Common myeloid progenitor, CD34-positive (primary cell): ENCODE data around the gene RABL6.
"Not testable (repeated sequence)": the region's sequence is repeated elsewhere in the genome, so short reads cannot be mapped to it uniquely, and the experiment has no call there.

Experiments
- CTCF ChIA-PET: fragments of 350-600 bp; sonication (Branson Sonifier 250); formaldehyde crosslinking; loops from one replicate; lab custom pipeline; 2021; ENCODE audit warnings: antibody characterized with exemption; lab: Charles Lee
- POLR2A ChIA-PET: fragments of 350-600 bp; sonication (Branson Sonifier 250); formaldehyde crosslinking; loops from one replicate; lab custom pipeline; 2021; ENCODE audit warnings: antibody characterized with exemption; lab: Charles Lee
- DNase-seq, 3 donors: peaks; one replicate each; pipeline versions ENCODE4 v3.0.0 to v3.0.0-alpha.2; 2013
- H3K27ac ChIP-seq, 2 experiments: 1 replicate in 1 of 2; 2 replicates in 1 of 2; pipeline ENCODE4 v1.7.0; 2013; ENCODE audit warnings: inconsistent platforms in 2 of 2, low read length in 2 of 2, mild to moderate bottlenecking in 2 of 2, low read depth in 1 of 2, moderate library complexity in 1 of 2; ENCODE audit not compliant: severe bottlenecking in 2 of 2, insufficient read depth in 1 of 2, poor library complexity in 1 of 2
- H3K27me3 ChIP-seq, 5 experiments: replicated peaks in 2 of 5; 1 replicate in 3 of 5; 2 replicates in 2 of 5; pipeline versions ENCODE4 v1.6.1 to v1.7.0; 2013; ENCODE audit warnings: low read length in 4 of 5, mild to moderate bottlenecking in 2 of 5, moderate library complexity in 2 of 5, inconsistent platforms in 1 of 5; ENCODE audit not compliant: insufficient read depth in 5 of 5, control insufficient read depth in 4 of 5
- H3K36me3 ChIP-seq, 4 experiments: 1 replicate in 2 of 4; 2 replicates in 2 of 4; pipeline versions ENCODE4 v1.6.1 to v1.7.0; 2013; ENCODE audit warnings: low read length in 3 of 4, control low read depth in 1 of 4, mild to moderate bottlenecking in 1 of 4; ENCODE audit not compliant: control insufficient read depth in 4 of 4, insufficient read depth in 4 of 4
- H3K4me1 ChIP-seq, 4 experiments: 1 replicate in 3 of 4; 2 replicates in 1 of 4; pipeline versions ENCODE4 v1.6.1 to v1.7.1; 2013; ENCODE audit warnings: low read length in 3 of 4, mild to moderate bottlenecking in 3 of 4, control low read depth in 1 of 4, inconsistent platforms in 1 of 4, moderate library complexity in 1 of 4; ENCODE audit not compliant: control insufficient read depth in 4 of 4, insufficient read depth in 4 of 4; ENCODE audit errors: control extremely low read depth in 1 of 4
- H3K4me3 ChIP-seq, 7 experiments: 1 replicate in 4 of 7; 2 replicates in 3 of 7; pipeline versions ENCODE4 v1.5.1 to v1.7.0; 2013; ENCODE audit warnings: mild to moderate bottlenecking in 7 of 7, low read length in 6 of 7, moderate library complexity in 6 of 7, inconsistent platforms in 2 of 7, low read depth in 2 of 7, control low read depth in 1 of 7; ENCODE audit not compliant: insufficient read depth in 4 of 7, control insufficient read depth in 1 of 7; ENCODE audit errors: extremely low read depth in 1 of 7
- H3K9me3 ChIP-seq, 5 experiments: 1 replicate in 4 of 5; 2 replicates in 1 of 5; pipeline versions ENCODE4 v1.6.1 to v1.7.1; 2013; ENCODE audit warnings: low read length in 4 of 5, mild to moderate bottlenecking in 2 of 5, inconsistent platforms in 1 of 5, low read depth in 1 of 5, moderate library complexity in 1 of 5; ENCODE audit not compliant: control insufficient read depth in 4 of 5, insufficient read depth in 2 of 5; ENCODE audit errors: control extremely low read depth in 1 of 5
- WGBS: methylation state at CpG from one replicate; pipeline ENCODE4 v1.1.5; 2013; ENCODE audit not compliant: insufficient coverage; 5-methylcytosine and 5-hydroxymethylcytosine counted together

Gene RABL6

DNA sequence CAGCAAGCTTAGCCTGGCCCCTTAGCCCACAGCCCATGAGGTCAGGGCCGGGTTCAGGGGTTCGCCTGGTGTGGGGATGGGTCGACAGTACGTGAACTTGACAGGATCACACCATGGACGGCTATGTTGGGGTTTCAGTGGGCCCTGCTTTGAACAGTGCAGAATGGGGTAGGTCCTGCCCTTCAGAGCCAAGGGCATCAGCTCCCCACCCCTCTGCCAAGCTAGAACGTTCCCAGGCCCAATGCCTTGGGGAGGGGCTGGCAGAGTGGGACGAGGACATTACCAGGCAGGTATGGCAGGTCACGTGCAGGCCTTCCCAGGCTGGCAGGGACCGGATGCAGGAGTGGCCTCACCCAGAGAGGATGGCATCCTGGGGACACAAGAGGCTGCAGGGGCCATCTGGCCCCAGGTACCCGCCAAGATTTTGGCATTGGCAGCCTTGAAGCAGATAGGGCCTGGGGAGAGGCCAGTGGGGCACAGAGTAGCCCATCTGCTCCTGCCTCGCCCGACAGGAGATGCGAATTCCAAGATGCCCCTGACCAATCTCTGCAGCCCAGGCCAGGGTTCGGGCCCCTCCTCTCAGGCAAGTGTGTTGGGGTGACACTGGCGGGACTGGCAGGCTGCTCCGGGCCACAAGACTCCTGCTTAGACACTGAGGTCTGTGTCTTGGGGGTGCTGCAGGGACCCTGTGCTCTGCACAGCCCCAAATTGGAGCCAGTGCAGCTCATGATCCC is 34.1 kb downstream of the RABL6 start:
- H3K9me3 ChIP-seq, DNase-seq, H3K27ac ChIP-seq: not testable (repeated sequence)
- POLR2A ChIA-PET, result interaction anchor here (1.0 kb wide), 1 partner anchor 19 kb away, joined by 3 read pairs; no protein-coding TSS in a partner anchor
- Histone ChIP-seq H3K4me1 (peaks cover 0 to 37% (median 35%) of the 10 kb centered on the region in 4 experiments), H3K27me3 (peaks cover 0 to 34% (median 3%) of the 10 kb centered on the region in 5 experiments), H3K36me3 (peaks cover 0 to 19% (median 9%) of the 10 kb centered on the region in 4 experiments), H3K4me3 (peak overlapping the region in 2 of 7 experiments; percentile 46 to 58)
- CTCF ChIA-PET, result interaction anchor here (0.9 to 2.9 kb wide), 19 partner anchors 9 to 191 kb away, joined by 3 to 22 read pairs (median 5); partner anchors contain the start of genes FUT7 and RABL6
- WGBS, result 64% methylated on average over 9 of the region's 16 CpGs

- DNase-seq, result peak; percentile 73 to 88 (median 84)
- Histone ChIP-seq H3K27me3 (peaks cover 0 to 40% (median 6%) of the 10 kb centered on the region in 5 experiments), H3K36me3 (peaks cover 0 to 19% (median 9%) of the 10 kb centered on the region in 4 experiments), H3K4me3 (peak within 1 kb of the TSS; percentile 11 to 74 (median 50)), H3K4me1 (peaks cover 0 to 42% (median 40%) of the 10 kb centered on the region in 4 experiments)
- H3K9me3 ChIP-seq, H3K27ac ChIP-seq: not testable (repeated sequence)
- under 1% methylated on average over 11 of the region's 27 CpGs for WGBS
- CTCF ChIA-PET, result interaction anchor here (0.8 to 2.9 kb wide), 24 partner anchors 9 to 190 kb away, joined by 3 to 22 read pairs (median 4); partner anchors contain the start of genes FUT7 and RABL6
- POLR2A ChIA-PET, result interaction anchor here (0.6 kb wide), 1 partner anchor 156 kb away, joined by 3 read pairs; no protein-coding TSS in a partner anchor
Measured at GRCh38 chr9:136842380-136842948, 34.7 kb downstream of the RABL6 start, which contains the start of gene AJM1. Gene AJM1 (plus strand): TSS chr9:136842478. CDS start chr9:136844415, 1,937 bp downstream.

DNA sequence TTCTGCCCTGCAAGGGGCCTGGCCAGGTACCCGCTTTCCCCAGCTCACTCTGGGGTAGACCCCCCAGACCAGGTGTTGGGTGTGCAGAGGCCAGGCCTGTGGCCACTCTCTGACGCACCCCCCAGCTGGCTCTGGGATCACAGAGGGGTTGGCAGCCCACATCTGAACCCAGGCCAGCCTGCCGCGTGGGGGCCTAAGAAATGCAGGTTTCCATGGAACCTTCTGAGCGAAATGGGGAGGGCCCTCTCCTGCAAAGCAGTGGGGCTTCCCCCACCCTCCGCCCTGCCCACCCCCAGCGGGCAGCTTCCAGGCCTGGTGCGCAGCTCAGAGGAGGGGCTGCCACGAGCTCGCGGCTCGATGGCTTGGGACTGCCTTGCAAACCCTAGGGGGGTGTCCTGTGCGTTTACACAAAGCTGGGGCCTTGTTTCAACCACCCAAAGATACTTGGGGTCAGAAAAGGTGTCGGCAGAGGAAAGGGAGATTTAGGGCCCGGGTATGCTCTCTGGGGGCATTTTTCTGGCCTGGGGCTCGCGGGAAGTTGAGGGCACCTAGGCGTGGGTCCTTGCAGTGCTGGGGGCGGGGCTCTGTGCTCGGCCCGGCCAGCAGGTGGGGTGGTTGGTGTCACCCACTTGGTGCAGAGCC is 35.5 kb downstream of the RABL6 start:
- Histone ChIP-seq H3K27me3 (peaks cover 0 to 49% (median 10%) of the 10 kb centered on the region in 5 experiments), H3K36me3 (peaks cover 0 to 19% (median 7%) of the 10 kb centered on the region in 4 experiments), H3K4me1 (peaks cover 0 to 50% (median 48%) of the 10 kb centered on the region in 4 experiments)
- CTCF ChIA-PET, result interaction anchor here (0.8 to 2.9 kb wide), 19 partner anchors 10 to 186 kb away, joined by 3 to 22 read pairs (median 4); partner anchors contain the start of gene RABL6
- POLR2A ChIA-PET, result interaction anchor here (0.6 kb wide), 1 partner anchor 156 kb away, joined by 3 read pairs; no protein-coding TSS in a partner anchor
- not testable (repeated sequence) for DNase-seq, H3K9me3 ChIP-seq, H3K27ac ChIP-seq, H3K4me3 ChIP-seq
- WGBS, result 24% methylated on average over 14 of the region's 21 CpGs

DNA sequence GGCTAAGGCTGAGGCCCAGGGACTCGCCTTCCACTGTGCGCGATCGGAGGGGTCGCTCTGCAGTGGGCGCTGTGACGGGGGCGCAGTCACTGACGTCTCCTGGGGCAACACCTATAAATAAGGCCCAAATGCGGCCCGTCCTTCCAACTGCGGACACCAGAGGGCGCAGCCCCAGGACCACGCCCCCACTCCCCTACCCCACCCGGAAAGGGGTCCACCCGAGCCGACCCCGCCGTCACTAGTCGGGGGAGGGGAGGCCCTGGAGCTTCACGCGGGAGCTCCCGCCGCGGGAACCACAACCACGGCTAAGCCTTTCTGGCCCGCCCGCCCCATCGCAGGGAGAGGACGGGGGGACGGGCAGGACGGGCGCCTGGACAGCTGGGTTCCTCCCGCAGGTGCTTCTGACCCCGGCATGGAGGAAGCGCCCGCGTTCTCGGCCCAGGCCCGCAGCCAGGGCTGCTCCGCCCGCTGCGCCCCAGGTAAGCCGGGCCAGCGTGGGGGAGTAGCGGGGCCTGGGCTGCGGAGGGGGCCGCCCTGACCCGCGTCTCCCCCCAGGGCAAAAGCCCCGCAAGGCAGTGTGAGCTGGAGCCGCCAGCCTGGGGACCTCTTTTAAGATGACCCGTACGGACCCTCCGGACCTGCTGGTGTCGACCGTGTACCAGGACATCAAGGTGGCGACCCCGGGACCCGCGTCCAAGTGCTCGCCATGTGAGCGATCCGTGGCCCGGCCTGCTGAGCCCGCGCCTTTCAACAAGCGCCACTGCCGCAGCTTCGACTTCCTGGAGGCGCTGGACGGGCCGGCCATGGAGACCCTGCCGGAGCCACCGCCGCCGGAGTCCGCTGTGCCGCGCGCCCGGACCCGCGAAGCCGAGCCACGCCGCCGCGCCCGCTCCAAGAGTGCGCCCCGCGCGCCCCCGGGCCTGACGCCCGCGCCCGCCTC is 36.3 kb downstream of the RABL6 start:
- peak; percentile 40 to 57 (median 56) for DNase-seq
- Histone ChIP-seq H3K4me1 (peaks cover 0 to 56% (median 53%) of the 10 kb centered on the region in 4 experiments), H3K36me3 (peaks cover 0 to 12% (median 6%) of the 10 kb centered on the region in 4 experiments), H3K27me3 (peaks cover 0 to 50% (median 10%) of the 10 kb centered on the region in 5 experiments)
- CTCF ChIA-PET, result interaction anchor here (0.6 to 2.9 kb wide), 9 partner anchors 8 to 191 kb away, joined by 3 to 22 read pairs (median 3); no protein-coding TSS in a partner anchor
- H3K9me3 ChIP-seq, H3K27ac ChIP-seq, H3K4me3 ChIP-seq, POLR2A ChIA-PET: not testable (repeated sequence)
- 6% methylated on average over 84 of the region's 99 CpGs for WGBS

DNA sequence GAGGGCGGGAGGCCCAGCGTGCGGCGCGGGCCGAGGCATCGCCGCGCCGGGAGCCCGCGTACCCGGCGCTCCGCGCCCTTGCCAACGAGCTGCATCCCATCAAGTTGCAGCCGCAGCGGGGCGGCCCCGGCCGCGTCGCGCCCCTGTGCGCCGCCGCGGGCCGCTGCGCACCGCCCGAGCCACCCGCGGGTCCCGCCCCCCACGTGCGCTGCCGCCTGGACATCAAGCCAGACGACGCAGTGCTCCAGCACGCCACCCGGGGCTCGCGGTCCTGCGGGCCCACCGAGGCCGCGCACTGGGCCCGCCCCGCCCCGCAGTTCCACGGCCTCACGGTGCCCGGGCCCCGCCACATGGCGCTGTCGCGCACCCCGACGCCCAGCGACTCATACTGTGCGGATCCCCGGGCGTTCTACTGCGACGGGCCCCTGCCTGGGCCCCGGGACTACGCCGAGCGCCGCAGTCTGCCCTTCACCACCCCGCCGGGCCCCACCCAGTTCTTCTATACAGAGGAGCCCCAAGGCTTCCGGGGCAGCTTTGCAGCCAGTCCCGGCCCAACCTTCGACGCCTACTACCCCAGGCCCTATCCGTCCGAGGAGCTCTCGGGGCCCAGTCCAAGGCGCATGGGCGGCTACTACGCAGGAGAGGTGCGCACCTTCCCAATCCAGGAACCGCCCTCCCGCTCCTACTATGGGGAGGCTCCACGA is 37.2 kb downstream of the RABL6 start:
- POLR2A ChIA-PET, result no interaction called here
- Histone ChIP-seq H3K4me1 (peaks cover 0 to 60% (median 56%) of the 10 kb centered on the region in 4 experiments), H3K27me3 (peaks cover 0 to 50% (median 10%) of the 10 kb centered on the region in 5 experiments), H3K4me3 (no peak overlapping the region), H3K36me3 (peaks cover 0 to 3% (median 1%) of the 10 kb centered on the region in 4 experiments), H3K9me3 (no peaks in the 10 kb centered on the region), H3K27ac (no peak overlapping the region)
- CTCF ChIA-PET, result interaction anchor here (1.1 to 1.2 kb wide), 2 partner anchors 9 to 17 kb away, joined by 3 read pairs; no protein-coding TSS in a partner anchor
- peak in 1 of 3 donors; percentile 37 for DNase-seq
- 15% methylated on average over 68 of the region's 88 CpGs for WGBS
